ENCODE data around the gene IZUMO1. TPM values are rescaled to one million over a fixed set of nuclear protein-coding genes. Genes with fewer than 3 reads are reported as not detected.

Gene IZUMO1
- total RNA-seq, 1 donor from 2014 or later, result 2.9 TPM

GRCh38 chr19:48784527-48784926, 37.8 kb upstream of the IZUMO1 start:
- Histone ChIP-seq H3K27me3 (ENCODE audit: low read depth) (no peaks in the 10 kb centered on the region), H3K4me3 (no peak overlapping the region), H3K9me3 (no peaks in the 10 kb centered on the region), H3K36me3 (no peaks in the 10 kb centered on the region), H3K4me1 (peaks cover 20% of the 10 kb centered on the region), H3K27ac (no peak overlapping the region)
- TF ChIP-seq CTCF (IDR thresholded peaks at IDR 0.05), result no peak
- ATAC-seq (no peak), DNase-seq (no peak)
- intact Hi-C loops (cut with DNase I), result no loop called here

DNA sequence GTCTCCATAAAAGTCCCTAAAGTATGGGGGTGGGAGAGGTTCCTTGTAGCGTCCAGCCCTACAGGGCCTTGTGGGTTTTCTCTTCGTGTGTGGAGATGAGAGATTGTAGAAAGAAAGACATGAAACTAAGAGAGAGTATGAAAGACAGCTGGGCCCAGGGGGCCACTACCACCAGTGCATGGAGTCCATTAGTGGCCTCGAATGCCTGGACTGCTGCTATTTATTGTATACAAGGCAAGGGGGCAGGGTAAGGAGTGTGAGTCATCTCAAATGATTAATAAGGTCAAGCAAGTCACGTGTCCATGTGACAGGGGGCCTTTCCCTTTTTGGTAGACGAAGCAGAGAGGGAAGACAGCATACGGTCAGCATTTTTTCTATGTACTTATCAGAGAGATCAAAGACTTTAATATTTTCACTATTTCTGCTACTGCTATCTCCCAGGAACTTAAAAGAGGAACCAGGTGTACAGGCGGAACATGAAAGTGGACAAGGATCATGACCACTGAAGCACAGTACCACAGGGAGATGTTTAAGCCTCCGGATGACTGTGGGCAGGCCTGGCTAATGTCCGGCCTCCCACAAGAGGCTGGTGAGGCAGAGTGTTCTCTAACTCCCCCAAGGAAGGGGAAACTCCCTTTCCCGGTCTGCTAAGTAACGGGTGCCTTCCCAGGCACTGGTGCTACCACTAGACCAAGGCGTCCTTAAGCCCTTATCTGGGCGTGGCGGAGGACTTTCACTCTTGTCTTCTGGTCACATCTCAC, 34.1 kb upstream of the IZUMO1 start:
- H3K27ac ChIP-seq, result peak overlapping the region; percentile 67
- H3K9me3 ChIP-seq, result no peaks in the 10 kb centered on the region
- H3K4me1 ChIP-seq, result peaks cover 20% of the 10 kb centered on the region
- H3K27me3 ChIP-seq (ENCODE audit: low read depth), result no peaks in the 10 kb centered on the region
- no peaks in the 10 kb centered on the region for H3K36me3 ChIP-seq
- intact Hi-C loops (cut with DNase I), result no loop called here
- H3K4me3 ChIP-seq, result no peak overlapping the region
- peak in 1 of 2 donors; percentile 10 for ATAC-seq
- DNase-seq, result no peak
- TF ChIP-seq CTCF (IDR thresholded peaks at IDR 0.05), result no peak

GRCh38 chr19:48779636-48780035, 32.9 kb upstream of the IZUMO1 start:
- intact Hi-C loops (cut with DNase I), result no loop called here
- Histone ChIP-seq H3K9me3 (no peaks in the 10 kb centered on the region), H3K27me3 (ENCODE audit: low read depth) (no peaks in the 10 kb centered on the region), H3K36me3 (no peaks in the 10 kb centered on the region), H3K4me1 (peaks cover 20% of the 10 kb centered on the region), H3K4me3 (no peak overlapping the region), H3K27ac (no peak overlapping the region)
- DNase-seq (no peak), ATAC-seq (no peak)
- TF ChIP-seq CTCF (IDR thresholded peaks at IDR 0.05), result no peak

- no peak for DNase-seq
- H3K27ac ChIP-seq, result no peak overlapping the region
- no peaks in the 10 kb centered on the region for H3K9me3 ChIP-seq
- no peak overlapping the region for H3K4me3 ChIP-seq
- H3K36me3 ChIP-seq, result no peaks in the 10 kb centered on the region
- intact Hi-C loops (cut with DNase I), result no loop called here
- ATAC-seq, result no peak
- H3K27me3 ChIP-seq (ENCODE audit: low read depth), result no peaks in the 10 kb centered on the region
- peaks cover 18% of the 10 kb centered on the region for H3K4me1 ChIP-seq
- no peak for TF ChIP-seq CTCF (IDR thresholded peaks at IDR 0.05)
These were observed 31.0 kb upstream of the IZUMO1 start for GRCh38 chr19:48777720-48778119.

GRCh38 chr19:48777139-48777538, 30.4 kb upstream of the IZUMO1 start:
- intact Hi-C loops (cut with DNase I), result no loop called here
- no peaks in the 10 kb centered on the region for H3K9me3 ChIP-seq
- no peak overlapping the region for H3K4me3 ChIP-seq
- no peak overlapping the region for H3K27ac ChIP-seq
- TF ChIP-seq CTCF (IDR thresholded peaks at IDR 0.05), result no peak
- no peak for DNase-seq
- no peaks in the 10 kb centered on the region for H3K27me3 ChIP-seq (ENCODE audit: low read depth)
- peaks cover 12% of the 10 kb centered on the region for H3K4me1 ChIP-seq
- ATAC-seq, result no peak
- no peaks in the 10 kb centered on the region for H3K36me3 ChIP-seq

All from lower lobe of right lung (tissue), 2 donors.